ENCODE results near the gene DCLRE1C.

DNA sequence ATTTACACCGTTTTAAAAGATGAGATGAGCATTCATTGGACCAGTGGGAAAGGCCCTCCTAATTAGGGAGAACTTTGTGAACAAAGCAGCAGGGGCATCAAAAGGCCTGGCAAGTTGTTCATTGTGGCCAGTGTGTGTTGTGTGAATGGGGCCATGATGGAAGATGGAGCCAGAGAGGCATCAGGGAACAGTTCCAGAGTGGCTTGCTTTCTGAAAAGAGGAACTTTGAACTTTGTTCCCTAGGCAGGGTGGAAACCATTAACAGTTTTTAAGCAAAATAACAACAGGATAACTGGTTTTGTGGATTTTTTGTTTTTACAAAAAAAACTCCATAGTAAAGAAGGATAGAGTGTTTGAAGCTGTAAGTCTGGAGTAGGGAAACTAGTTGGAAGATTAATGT lies 62.7 kb downstream of the DCLRE1C start:
- TF ChIP-seq POLR2A (IDR thresholded peaks at IDR 0.05; ENCODE audit: low read depth, low read length) (no peak), POLR2AphosphoS5 (IDR thresholded peaks at IDR 0.05; ENCODE audit: low read depth, low read length) (no peak), TAF1 (IDR thresholded peaks at IDR 0.05; ENCODE audit: borderline replicate concordance, low read depth, low read length) (no peak)

Data from GM12892 (cell line).